8988T (cell line): ENCODE measurements around the gene ATAD3A.
"Not testable (repeated sequence)": the region's sequence is repeated elsewhere in the genome, so short reads cannot be mapped to it uniquely, and the experiment has no call there.

Source experiments
- DNase-seq: peaks from one replicate; pipeline ENCODE4 v3.0.0; 2011

ATAD3A gene

GRCh38 chr1:1524750-1525383, 12.9 kb downstream of the ATAD3A start:
- not testable (repeated sequence) for DNase-seq

- not testable (repeated sequence) for DNase-seq
Observed at GRCh38 chr1:1526476-1526875, 14.5 kb downstream of the ATAD3A start.

GRCh38 chr1:1527092-1527816, 15.3 kb downstream of the ATAD3A start:
- DNase-seq = no peak

GRCh38 chr1:1528301-1529267, 16.6 kb downstream of the ATAD3A start:
- no peak for DNase-seq

DNA sequence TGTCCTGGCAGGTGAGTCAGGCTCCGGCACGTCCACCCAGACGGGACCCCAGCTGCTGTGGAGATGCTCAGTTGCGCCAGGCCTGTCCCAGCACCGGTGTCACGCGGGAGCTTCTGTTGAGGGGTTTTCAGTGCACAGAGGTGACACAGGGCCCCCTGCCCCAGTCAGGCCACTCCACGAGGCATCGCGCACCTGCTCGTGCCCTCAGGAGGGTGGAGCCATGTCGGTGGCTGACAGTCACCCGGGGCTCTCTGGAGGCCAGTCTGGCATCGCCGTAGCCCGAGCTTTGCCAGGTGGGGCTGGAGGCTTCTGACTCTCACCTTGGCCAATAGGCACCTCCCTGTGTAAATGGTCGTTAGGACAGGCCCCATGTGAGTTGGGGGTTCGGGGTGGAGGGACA, 17.4 kb downstream of the ATAD3A start:
- DNase-seq = no peak

DNA sequence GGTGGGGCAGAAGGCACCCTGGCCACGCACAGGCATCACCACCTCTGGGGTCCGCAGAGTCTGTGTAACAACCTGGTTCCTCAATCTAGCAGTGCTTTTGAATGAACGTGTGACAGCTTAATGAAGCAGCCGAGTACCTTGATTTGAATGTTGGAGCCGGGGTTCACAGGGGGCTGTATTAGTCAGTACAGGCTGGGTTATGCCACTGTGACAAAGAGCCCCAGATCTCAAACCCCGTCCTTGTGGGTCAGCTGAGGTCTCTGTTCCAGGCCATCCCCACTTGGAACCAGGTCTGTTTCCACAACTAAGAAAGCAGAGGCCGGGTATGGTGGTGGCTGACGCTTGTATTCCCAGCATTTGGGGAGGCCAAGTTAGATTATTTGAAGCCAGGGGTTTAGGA, 18.0 kb downstream of the ATAD3A start:
- no peak for DNase-seq

- DNase-seq = no peak
Observed at GRCh38 chr1:1531947-1532346, 20.0 kb downstream of the ATAD3A start.

DNA sequence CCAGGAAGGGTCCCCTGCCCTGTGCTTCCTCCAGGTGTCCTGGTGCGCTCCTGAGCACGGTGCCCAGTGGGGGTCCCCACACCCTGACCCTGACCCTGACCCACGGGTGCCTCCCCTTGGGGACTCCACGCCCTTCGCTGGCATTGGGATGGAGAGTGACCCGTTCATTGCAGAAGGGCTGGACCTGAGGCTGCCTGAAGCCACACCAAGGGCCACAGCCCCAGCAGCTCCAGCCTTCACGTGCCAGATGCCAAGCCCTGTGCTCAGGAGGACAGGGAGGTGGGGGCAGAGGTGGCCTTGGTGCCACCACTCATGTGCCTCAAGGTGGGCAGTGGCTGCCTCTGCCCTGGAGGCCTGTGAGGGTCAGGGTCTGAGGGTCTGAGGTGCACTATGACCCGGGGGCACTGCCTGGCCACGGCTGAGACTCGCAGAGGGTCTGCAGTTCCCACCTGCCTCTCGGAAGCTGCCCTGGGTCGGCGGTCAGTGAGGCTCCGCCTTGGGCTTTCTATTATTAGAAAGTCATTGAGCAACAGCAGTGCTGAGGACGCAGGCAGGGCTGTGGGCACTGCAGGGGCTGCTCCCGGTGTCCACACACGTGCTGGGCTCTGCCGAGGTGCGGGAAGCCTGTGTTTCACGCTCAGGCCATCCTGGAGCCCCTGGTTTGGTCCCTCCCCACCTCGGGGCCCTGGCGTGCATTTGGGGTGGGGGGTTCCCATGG, 21.4 kb downstream of the ATAD3A start:
- not testable (repeated sequence) for DNase-seq

DNA sequence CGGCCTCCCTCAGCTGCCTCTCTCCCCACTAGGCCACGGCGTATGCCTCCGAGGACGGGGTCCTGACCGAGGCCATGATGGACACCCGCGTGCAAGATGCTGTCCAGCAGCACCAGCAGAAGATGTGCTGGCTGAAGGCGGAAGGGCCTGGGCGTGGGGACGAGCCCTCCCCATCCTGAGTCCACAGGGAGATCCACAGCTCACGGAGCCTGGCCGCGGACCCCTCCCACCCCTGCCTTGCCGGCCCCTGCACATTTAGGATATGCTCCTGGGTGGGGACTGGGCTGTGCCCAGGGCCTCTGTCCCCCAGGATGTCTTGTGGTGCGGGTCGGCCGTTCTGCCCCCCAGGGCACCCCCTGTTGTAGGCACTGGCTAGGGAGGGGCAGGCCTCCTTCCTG, 21.9 kb downstream of the ATAD3A start:
- DNase-seq = not testable (repeated sequence)

DNA sequence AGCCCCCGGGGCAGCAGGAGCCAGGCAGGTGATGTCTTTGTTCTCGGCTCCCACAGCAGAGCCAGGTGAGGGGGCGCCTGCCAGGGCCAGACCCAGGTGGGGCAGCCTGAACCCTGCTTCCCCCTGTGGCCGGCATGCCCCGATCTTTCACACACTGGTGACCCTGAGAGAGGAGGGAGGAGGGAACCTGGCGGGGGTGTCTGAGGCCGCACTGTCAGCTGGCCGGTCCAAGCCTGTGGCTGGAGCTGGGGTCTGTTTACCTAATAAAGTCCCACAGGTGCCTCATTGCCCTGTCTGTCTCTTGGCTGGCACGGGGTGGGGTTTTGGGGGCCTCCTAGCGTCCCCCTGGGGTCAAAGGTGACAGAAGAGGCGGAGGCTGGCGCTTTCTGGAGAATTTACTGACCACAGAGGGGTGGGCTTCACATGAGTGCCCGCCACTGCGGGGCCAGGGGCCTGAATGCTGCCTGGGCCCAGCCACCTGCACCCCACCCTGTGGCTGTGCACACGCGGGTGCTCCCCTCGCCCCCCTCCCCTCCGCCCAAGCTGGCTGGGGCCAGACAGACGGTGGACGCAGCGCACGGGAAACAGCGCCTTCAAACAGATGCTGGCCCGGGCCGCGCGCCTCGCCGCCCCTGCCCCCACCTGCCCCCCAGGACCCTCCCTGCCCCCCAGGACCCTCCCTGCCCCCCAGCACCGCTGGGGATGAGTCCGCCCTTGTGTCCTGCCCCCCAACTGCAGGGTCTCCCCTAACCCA, 22.6 kb downstream of the ATAD3A start:
- no peak for DNase-seq

DNA sequence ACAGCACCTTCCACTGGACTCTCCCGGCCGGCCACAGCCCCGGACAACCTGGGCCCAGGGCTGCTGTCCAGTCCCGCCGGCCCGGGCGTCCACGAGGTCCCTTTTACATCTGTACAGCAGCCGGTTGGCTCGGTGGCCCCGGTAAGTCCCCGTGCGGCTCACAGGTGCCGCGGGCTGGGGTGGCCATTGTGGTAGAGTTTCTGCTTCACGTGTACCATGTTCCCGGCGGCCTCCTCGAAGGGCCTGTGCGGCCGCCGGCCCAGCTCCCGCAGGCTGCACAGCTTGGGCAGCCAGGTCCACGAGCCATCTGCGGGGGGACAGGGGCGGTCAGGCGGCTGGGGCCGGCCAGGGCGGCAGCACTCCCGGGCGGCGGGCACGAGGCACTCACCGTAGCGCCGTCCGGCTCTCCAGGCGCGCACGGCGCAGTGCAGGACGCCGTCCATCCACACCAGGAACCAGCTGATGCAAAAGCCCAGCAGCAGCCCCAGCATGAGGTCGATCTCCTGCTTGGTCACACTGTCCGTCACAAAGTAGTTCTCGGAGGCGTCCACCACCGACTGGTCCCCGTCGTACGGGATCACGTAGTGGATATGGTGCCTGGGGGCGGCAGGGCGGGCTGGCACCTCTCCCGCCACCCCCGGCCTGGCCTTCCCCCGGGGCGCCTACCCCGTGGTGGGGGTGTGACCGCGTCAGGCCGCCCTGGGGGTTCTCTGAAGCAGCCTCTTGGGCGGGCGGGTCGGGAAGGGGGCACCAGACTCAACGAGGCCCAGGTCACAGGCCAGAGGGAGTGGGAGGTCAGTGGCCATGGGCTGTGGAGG, 23.4 kb downstream of the ATAD3A start:
- no peak for DNase-seq

DNA sequence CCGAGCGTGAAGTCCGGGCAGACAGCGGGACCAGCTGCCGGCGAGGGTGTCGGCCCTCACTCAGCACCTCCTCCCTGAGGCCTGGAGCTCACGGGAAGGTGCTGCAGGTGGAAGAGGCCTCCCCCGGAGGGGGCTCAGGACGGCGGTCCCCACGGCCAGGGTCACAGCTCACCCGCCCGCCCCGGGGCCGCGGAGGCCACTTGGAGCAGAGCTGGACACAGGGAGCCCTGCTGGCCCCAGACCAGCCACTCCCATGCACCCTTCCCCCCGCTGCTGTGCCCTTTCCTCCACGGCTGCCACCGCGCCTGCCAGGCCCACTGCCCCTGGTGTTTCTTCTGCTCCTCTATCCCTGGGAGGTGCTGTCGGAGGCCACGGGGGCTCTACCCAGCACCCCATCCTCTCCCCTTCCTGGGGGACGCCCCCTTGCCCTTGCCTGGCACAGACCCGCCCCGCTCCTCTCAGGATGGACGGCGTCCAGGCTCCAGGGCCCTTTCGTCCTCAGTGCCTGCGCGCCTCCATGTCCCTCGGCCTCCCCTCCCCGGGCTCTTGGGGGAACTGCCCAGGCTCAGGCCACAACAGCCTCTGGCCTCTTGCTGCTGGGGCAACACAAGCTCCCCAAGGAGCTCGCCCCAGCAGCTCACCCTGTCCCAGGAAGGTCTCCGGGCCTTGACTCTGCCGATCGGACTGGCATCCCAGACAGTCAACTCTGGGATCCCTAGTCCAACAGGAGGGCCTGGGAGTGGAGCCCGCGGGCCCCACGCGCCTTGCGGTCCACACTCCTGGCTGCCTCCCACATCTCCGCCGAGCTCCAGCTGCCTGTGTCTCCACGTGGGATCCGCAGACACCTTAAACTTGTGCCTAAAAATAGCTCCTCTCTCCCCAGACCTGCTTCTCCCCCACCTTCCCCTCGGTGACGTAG, 24.3 kb downstream of the ATAD3A start:
- no peak for DNase-seq

DNA sequence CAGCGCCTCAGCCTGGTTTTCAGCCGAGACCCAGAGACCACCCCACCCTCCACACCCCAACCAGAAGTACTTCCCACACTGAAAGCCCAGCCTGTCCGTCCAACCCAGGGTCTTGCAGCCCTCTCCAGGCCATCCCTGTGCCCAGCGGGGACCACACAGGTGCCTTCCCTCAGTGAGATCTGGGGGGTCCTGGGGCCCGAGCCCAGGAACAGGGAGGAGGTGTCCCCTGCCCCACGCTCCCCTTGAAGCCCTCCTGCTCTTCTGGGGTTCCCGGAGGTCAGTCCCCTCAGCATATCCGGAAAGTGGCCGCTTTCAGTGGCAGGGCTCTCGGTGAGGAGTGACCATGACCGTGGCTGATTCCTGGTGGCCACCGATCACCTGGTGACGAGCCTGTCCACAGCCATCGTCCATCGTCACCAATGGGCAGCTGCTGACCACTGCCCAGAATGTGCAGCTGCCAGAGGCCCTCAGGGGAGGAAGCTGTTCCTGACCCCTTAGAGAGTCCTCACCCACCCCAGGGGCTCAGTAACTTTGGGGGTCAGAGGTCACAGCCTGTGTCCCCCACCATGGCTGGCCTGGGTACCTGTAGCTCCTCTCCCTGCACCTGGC, 25.1 kb downstream of the ATAD3A start:
- DNase-seq = no peak

GRCh38 chr1:1537626-1538250, 25.8 kb downstream of the ATAD3A start:
- DNase-seq = no peak

DNA sequence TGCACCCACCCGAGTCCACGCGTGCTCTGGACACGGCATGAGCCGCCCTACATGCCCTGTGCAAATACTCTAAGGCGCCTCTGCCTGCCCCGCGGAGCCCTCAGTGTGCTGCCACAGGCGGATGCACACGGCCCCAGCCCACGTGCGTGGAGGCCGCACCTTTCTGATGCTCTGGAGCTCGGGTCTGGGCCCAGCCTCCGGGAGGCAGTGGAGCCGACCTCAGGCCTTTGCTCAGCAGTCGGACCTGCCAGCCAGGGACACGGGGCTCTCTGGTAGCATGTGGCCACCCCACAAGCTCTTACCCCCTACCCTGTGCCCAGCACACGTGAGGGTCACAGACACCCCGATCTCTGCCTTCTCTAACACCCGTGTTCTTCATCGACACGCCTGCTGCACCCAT, 26.4 kb downstream of the ATAD3A start:
- no peak for DNase-seq

DNA sequence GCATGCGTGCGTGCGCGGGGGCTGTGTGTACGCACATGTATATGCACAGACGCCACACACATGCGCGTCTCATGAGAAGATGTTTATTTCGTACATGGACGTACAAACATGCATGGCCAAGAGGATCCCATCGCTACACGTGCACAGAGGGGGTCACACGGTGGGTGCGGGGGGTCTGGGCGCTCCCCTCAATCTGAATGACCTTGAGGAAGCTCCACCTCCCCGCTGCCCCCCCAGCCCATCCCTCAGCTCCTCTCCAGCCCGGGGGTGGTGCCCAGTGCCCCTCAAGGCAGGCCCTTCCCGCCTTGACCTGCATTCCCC, 27.0 kb downstream of the ATAD3A start:
- no peak for DNase-seq

- DNase-seq = no peak
Observed at GRCh38 chr1:1539310-1540089, 27.5 kb downstream of the ATAD3A start.

- DNase-seq = no peak
Observed at GRCh38 chr1:1540090-1540817, 28.3 kb downstream of the ATAD3A start, which contains the start of gene TMEM240. TMEM240 (minus strand) TSS chr1:1540624; CDS start chr1:1540346, 278 bp downstream.
